Measurements from ENCODE around the gene ALPK1. TPM values are rescaled to one million over a fixed set of nuclear protein-coding genes. Genes with fewer than 3 reads are reported as not detected.

ALPK1 gene
- total RNA-seq, 1 experiment from 2014 or later, result 0.17 TPM

GRCh38 chr4:112251019-112251643, 46.0 kb upstream of the ALPK1 start:
- Histone ChIP-seq H3K9ac (ENCODE audit: extremely low read depth, insufficient read length, low read length) (no peak overlapping the region), H3K23ac (ENCODE audit: insufficient read length, low read depth, low read length) (no peak overlapping the region), H4K20me1 (ENCODE audit: control insufficient read depth, insufficient read depth, insufficient read length) (no peaks in the 10 kb centered on the region), H2AK5ac (ENCODE audit: insufficient read length, low read length) (no peak overlapping the region), H3T11ph (ENCODE audit: low read length) (no peak overlapping the region), H3K14ac (ENCODE audit: insufficient read depth, low read length) (no peak overlapping the region), H2BK5ac (ENCODE audit: insufficient read length, low read length) (no peak overlapping the region), H3K56ac (ENCODE audit: insufficient read length, low read depth, low read length) (no peak overlapping the region), H3K79me2 (ENCODE audit: insufficient read depth, low read length) (peaks cover 3% of the 10 kb centered on the region; the same call in 1 of the 2 replicates), H2BK120ac (ENCODE audit: low read depth, low read length, poor library complexity, severe bottlenecking) (no peak overlapping the region), H3K23me2 (ENCODE audit: insufficient read length, low read depth, low read length, poor library complexity, severe bottlenecking) (no peaks in the 10 kb centered on the region), H3K18ac (ENCODE audit: insufficient read length, low read depth, low read length) (no peak overlapping the region), H4K8ac (replicated peaks; ENCODE audit: insufficient read length, low read depth, low read length) (no peak overlapping the region), H3K4ac (ENCODE audit: low read depth, low read length) (no peak overlapping the region), H2BK20ac (ENCODE audit: low read depth, low read length, poor library complexity, severe bottlenecking) (no peak overlapping the region), H3K79me1 (ENCODE audit: insufficient read depth, low read depth, low read length, poor library complexity, severe bottlenecking) (peaks cover 4% of the 10 kb centered on the region), H2BK12ac (ENCODE audit: insufficient read length, low read depth, low read length) (no peak overlapping the region), H2BK15ac (ENCODE audit: low read depth, low read length) (no peak overlapping the region), H3K4me2 (ENCODE audit: insufficient read depth, insufficient read length, low read length) (no peak overlapping the region), H3K27me3 (ENCODE audit: insufficient read depth, low read length) (no peaks in the 10 kb centered on the region), H2AFZ (ENCODE audit: low read length) (no peak overlapping the region), H4K5ac (ENCODE audit: insufficient read length, low read depth, low read length) (no peak overlapping the region), H4K91ac (ENCODE audit: insufficient read length, low read depth, low read length) (no peak overlapping the region), H3K27ac (ENCODE audit: insufficient read length, low read depth, low read length) (no peak overlapping the region), H3K4me1 (ENCODE audit: insufficient read depth, low read length) (no peaks in the 10 kb centered on the region; the same call in 1 of the 2 replicates), H3K9me3 (ENCODE audit: control insufficient read depth, low read depth, low read length) (no peaks in the 10 kb centered on the region)
- peaks cover 24 to 27% of the 10 kb centered on the region in 2 experiments for H3K4me1 Mint-ChIP-seq
- no CpG with 5 or more reads among the region's 3 CpGs for WGBS (ENCODE audit: extremely low coverage, insufficient read length, low lambda C conversion rate)
- no peaks in the 10 kb centered on the region for H3K27me3 Mint-ChIP-seq (ENCODE audit: low read depth)
- peak overlapping the region in 1 of 3 experiments; percentile 27; a peak in 1 of 7 replicates for H3K27ac Mint-ChIP-seq
- peaks cover 3 to 6% (median 5%) of the 10 kb centered on the region in 3 experiments; a peak in 5 of 7 replicates for H3K36me3 Mint-ChIP-seq (ENCODE audit: insufficient read depth in 1 of 3, low read depth in 3 of 3)
- no peak overlapping the region for H3K4me3 Mint-ChIP-seq
- no peak for DNase-seq
- no peak for TF ChIP-seq CTCF (conservative IDR thresholded peaks at IDR 0.05)
- H3K9me3 Mint-ChIP-seq, result no peaks in the 10 kb centered on the region

Measured in H9 (cell line).